HG03064 (cell line): ENCODE data around the gene ERGIC3.
A peak's percentile ranks its signal among the peaks of the same experiment; 100 is the strongest.

Source experiments
- ATAC-seq: cut with Tn5 transposase; IDR thresholded peaks from one replicate; pipeline ENCODE4 v1.9.1; 2021; ENCODE audit warnings: low read depth; ENCODE audit not compliant: unreplicated experiment

ERGIC3 gene

GRCh38 chr20:35592339-35592974 is 50.6 kb downstream of the ERGIC3 start:
- no peak for ATAC-seq

GRCh38 chr20:35595456-35595855 is 53.6 kb downstream of the ERGIC3 start:
- ATAC-seq = no peak

GRCh38 chr20:35595901-35596300 is 54.0 kb downstream of the ERGIC3 start:
- no peak for ATAC-seq

- ATAC-seq = no peak
Measured at GRCh38 chr20:35597186-35597585, 55.3 kb downstream of the ERGIC3 start.

GRCh38 chr20:35598476-35598875 is 56.6 kb downstream of the ERGIC3 start:
- no peak for ATAC-seq

- no peak for ATAC-seq
Measured at GRCh38 chr20:35598899-35599775, 57.3 kb downstream of the ERGIC3 start.

- no peak for ATAC-seq
Measured at GRCh38 chr20:35599776-35600120, 57.9 kb downstream of the ERGIC3 start.

- ATAC-seq = no peak
Measured at GRCh38 chr20:35600176-35600992, 58.5 kb downstream of the ERGIC3 start.

- ATAC-seq = peak; percentile 57
Measured at GRCh38 chr20:35600993-35601973, 59.4 kb downstream of the ERGIC3 start.

- ATAC-seq = no peak
Measured at GRCh38 chr20:35601990-35602389, 60.1 kb downstream of the ERGIC3 start.

- ATAC-seq = no peak
Measured at GRCh38 chr20:35602851-35603495, 61.1 kb downstream of the ERGIC3 start.

GRCh38 chr20:35603695-35604448 is 62.0 kb downstream of the ERGIC3 start:
- no peak for ATAC-seq

- ATAC-seq = no peak
Measured at GRCh38 chr20:35604449-35604747, 62.5 kb downstream of the ERGIC3 start.

- ATAC-seq = no peak
Measured at GRCh38 chr20:35606127-35606526, 64.2 kb downstream of the ERGIC3 start.
